Endothelial cell of umbilical vein (primary cell): Measurements from ENCODE around the gene PEMT. TPM values are rescaled to one million over a fixed set of nuclear protein-coding genes. Genes with fewer than 3 reads are reported as not detected.

ENCODE experiments used
- BruUV-seq: library from RNA; stranded (reverse); fragments of 400-500 nt; replicated peaks from 2 replicates; lab custom pipeline; 2021; lab: Mats Ljungman, UMichigan
- CTCF ChIA-PET: fragments of 300-600, 350-600 bp; sonication (Branson Sonifier 250); formaldehyde crosslinking; loops from one replicate; lab custom pipeline; 2021; ENCODE audit warnings: antibody characterized with exemption, inconsistent platforms; lab: Charles Lee
- POLR2A ChIA-PET: fragments of 300-600, 350-600 bp; sonication (Branson Sonifier 250); formaldehyde crosslinking; loops from one replicate; lab custom pipeline; 2021; ENCODE audit warnings: antibody characterized with exemption, inconsistent platforms; lab: Charles Lee
- DNase-seq: peaks from one replicate; pipeline ENCODE4 v3.0.0-alpha.2; 2011; ENCODE audit warnings: low read depth, low spot score
- FAIRE-seq: peaks from 2 replicates; lab custom pipeline; 2011; peaks lifted over from hg19 to GRCh38; lab: Jason Lieb, UNC
- H2AFZ ChIP-seq: 2 replicates; pipeline ENCODE4 v1.6.0; 2012; ENCODE audit warnings: low read depth, low read length, control low read depth, inconsistent platforms
- H3K27ac ChIP-seq: 2 replicates; pipeline ENCODE4 v1.5.1; 2011; ENCODE audit warnings: low read depth, mild to moderate bottlenecking, control low read depth, low read length, moderate library complexity; ENCODE audit not compliant: insufficient read depth
- H3K27me3 ChIP-seq, 2 experiments: 2 replicates each; pipeline versions ENCODE4 v1.6.0 to v1.6.1; 2011; ENCODE audit warnings: low read length in 2 of 2, mixed read lengths in 1 of 2; ENCODE audit not compliant: control insufficient read depth in 2 of 2, insufficient read depth in 2 of 2
- H3K36me3 ChIP-seq, 2 experiments: 2 replicates in 1 of 2; 3 replicates in 1 of 2; pipeline ENCODE4 v1.5.1; 2011; ENCODE audit warnings: low read length in 2 of 2, mild to moderate bottlenecking in 1 of 2, moderate library complexity in 1 of 2; ENCODE audit not compliant: control insufficient read depth in 2 of 2, insufficient read depth in 2 of 2; ENCODE audit errors: extremely low read depth in 1 of 2
- H3K4me1 ChIP-seq: 3 replicates; pipeline ENCODE4 v1.5.1; 2011; ENCODE audit warnings: mild to moderate bottlenecking, low read length; ENCODE audit not compliant: control insufficient read depth, insufficient read depth; ENCODE audit errors: extremely low read depth
- H3K4me2 ChIP-seq: 2 replicates; pipeline ENCODE4 v1.6.1; 2011; ENCODE audit warnings: low read length, control low read depth, mixed read lengths; ENCODE audit not compliant: insufficient read depth
- H3K4me3 ChIP-seq, 3 experiments: fragments of 200-600 bp in 1 of 3; sonication (generic), shearing (Covaris generic) in 1 of 3; replicated peaks in 1 of 3; 2 replicates each; pipeline ENCODE4 v1.5.1; 2011 to 2016; ENCODE audit warnings: control low read depth in 3 of 3, low read length in 3 of 3, mild to moderate bottlenecking in 2 of 3, inconsistent platforms in 1 of 3, low read depth in 1 of 3, moderate library complexity in 1 of 3; ENCODE audit not compliant: insufficient read depth in 1 of 3
- H3K79me2 ChIP-seq: 2 replicates; pipeline ENCODE4 v1.6.0; 2012; ENCODE audit warnings: low read length, inconsistent platforms; ENCODE audit not compliant: control insufficient read depth, insufficient read depth
- H3K9ac ChIP-seq: replicated peaks from 2 replicates; pipeline ENCODE3; 2011; ENCODE audit warnings: low read length, control low read depth; ENCODE audit not compliant: insufficient read depth; ENCODE audit errors: extremely low read depth
- H3K9me1 ChIP-seq: replicated peaks from 3 replicates; pipeline ENCODE4 v1.6.0; 2011; ENCODE audit warnings: mild to moderate bottlenecking, low read length; ENCODE audit not compliant: control insufficient read depth, insufficient read depth; ENCODE audit errors: extremely low read depth
- H3K9me3 ChIP-seq: replicated peaks from 2 replicates; pipeline ENCODE4 v1.5.1; 2012; ENCODE audit warnings: low read length, inconsistent platforms; ENCODE audit not compliant: control insufficient read depth, insufficient read depth
- H4K20me1 ChIP-seq: replicated peaks from 2 replicates; pipeline ENCODE3; 2011; ENCODE audit warnings: mild to moderate bottlenecking, low read length; ENCODE audit not compliant: control insufficient read depth, insufficient read depth; ENCODE audit errors: extremely low read depth
- EZH2 ChIP-seq: IDR thresholded peaks from 2 replicates; pipeline ENCODE4 v1.6.1; 2012; ENCODE audit warnings: borderline replicate concordance, low read depth, mild to moderate bottlenecking, moderate library complexity, low read length, inconsistent platforms; ENCODE audit not compliant: severe bottlenecking
- FOS ChIP-seq: IDR thresholded peaks from 2 replicates; pipeline ENCODE4 v1.6.1; 2011; ENCODE audit warnings: mild to moderate bottlenecking, low read length, moderate library complexity, borderline replicate concordance; ENCODE audit not compliant: insufficient read depth
- GATA2 ChIP-seq: IDR thresholded peaks from 2 replicates; pipeline ENCODE4 v1.7.0; 2011; ENCODE audit warnings: low read depth, mild to moderate bottlenecking, moderate library complexity, mixed read lengths, low read length; ENCODE audit not compliant: insufficient read length, insufficient read depth
- JUN ChIP-seq: IDR thresholded peaks from 2 replicates; pipeline ENCODE4 v1.6.1; 2011; ENCODE audit warnings: borderline replicate concordance, low read depth; ENCODE audit not compliant: insufficient read length, insufficient read depth
- MAX ChIP-seq: IDR thresholded peaks from 2 replicates; pipeline ENCODE4 v1.6.1; 2011; ENCODE audit not compliant: insufficient read depth, insufficient read length
- MYC ChIP-seq: IDR thresholded peaks from one replicate; pipeline ENCODE4 v1.6.1; 2011; ENCODE audit warnings: mild to moderate bottlenecking, low read depth, low read length
- POLR2A ChIP-seq: IDR thresholded peaks from 2 replicates; pipeline ENCODE4 v1.6.1; 2012; ENCODE audit warnings: low read depth, mild to moderate bottlenecking, control low read depth, low read length
- POLR2AphosphoS5 ChIP-seq: IDR thresholded peaks from 2 replicates; pipeline ENCODE4 v1.6.1; 2012; ENCODE audit warnings: low read depth, mild to moderate bottlenecking, control low read depth, low read length, moderate library complexity; ENCODE audit not compliant: insufficient read depth
- dilution Hi-C: fragments of 300-500 bp; cut with MboI; formaldehyde crosslinking; loops from one replicate; pipeline ENCODE4 v1.15.0; 2019; ENCODE audit warnings: low sequenced_read_pairs; ENCODE audit not compliant: extremely low pct_ligation_motif_present
- intact Hi-C: fragments of 100-400 bp; cut with micrococcal nuclease; formaldehyde crosslinking; loops from one replicate; pipeline ENCODE4 v1.10.0; 2022
- polyA plus RNA-seq, 4 experiments: library from polyadenylated mRNA; depleted of rRNA in 3 of 4; stranded (reverse) in 3 of 4; unstranded in 1 of 4; fragments of >200 nt; gene quantifications; 2 replicates each; pipeline versions ENCODE4 v1.2.1 to v1.2.3, GENCODE V29; 2011 to 2012; ENCODE audit warnings: missing spikeins in 1 of 4
- total RNA-seq: library from RNA; stranded (reverse); gene quantifications from 2 replicates; pipeline ENCODE4 v1.2.3, GENCODE V29; 2021
- TF ChIP-seq, protein P1 (sequence below), 2 donors: IDR thresholded peaks; 1 replicate in 1 of 2; 2 replicates in 1 of 2; pipeline ENCODE4 v1.5.1; 2011; ENCODE audit warnings: low read length in 2 of 2, mild to moderate bottlenecking in 2 of 2, moderate library complexity in 2 of 2, control low read depth in 1 of 2, inconsistent platforms in 1 of 2, low read depth in 1 of 2; ENCODE audit not compliant: insufficient read depth in 1 of 2; ENCODE audit errors: extremely low read depth in 1 of 2

Gene PEMT
- total and polyA plus RNA-seq, 2 donors (not counting 3 experiments of a cell fraction or from before 2014, with no cell fraction given) = 35.1 to 58.4 TPM

- Histone ChIP-seq H3K4me2 (no peak overlapping the region), H2AFZ (no peak overlapping the region), H3K79me2 (no peaks in the 10 kb centered on the region), H3K4me3 (no peak overlapping the region), H3K4me1 (no peaks in the 10 kb centered on the region), H3K9me1 (no peaks in the 10 kb centered on the region), H3K27ac (no peak overlapping the region), H3K9me3 (no peaks in the 10 kb centered on the region), H3K9ac (no peak overlapping the region), H4K20me1 (no peaks in the 10 kb centered on the region), H3K27me3 (no peaks in the 10 kb centered on the region), H3K36me3 (no peaks in the 10 kb centered on the region)
- FAIRE-seq (no peak), DNase-seq (no peak)
- dilution Hi-C loops = no loop called here
- ChIA-PET POLR2A (no interaction called here), CTCF (interaction anchor here (1.2 kb wide), 1 partner anchor 15 kb away, joined by 3 read pairs; no protein-coding TSS in a partner anchor)
- BruUV-seq = no TSS peak
- intact Hi-C loops = no loop called here
- no peak for TF ChIP-seq MAX
- TF ChIP-seq, protein P1, sequence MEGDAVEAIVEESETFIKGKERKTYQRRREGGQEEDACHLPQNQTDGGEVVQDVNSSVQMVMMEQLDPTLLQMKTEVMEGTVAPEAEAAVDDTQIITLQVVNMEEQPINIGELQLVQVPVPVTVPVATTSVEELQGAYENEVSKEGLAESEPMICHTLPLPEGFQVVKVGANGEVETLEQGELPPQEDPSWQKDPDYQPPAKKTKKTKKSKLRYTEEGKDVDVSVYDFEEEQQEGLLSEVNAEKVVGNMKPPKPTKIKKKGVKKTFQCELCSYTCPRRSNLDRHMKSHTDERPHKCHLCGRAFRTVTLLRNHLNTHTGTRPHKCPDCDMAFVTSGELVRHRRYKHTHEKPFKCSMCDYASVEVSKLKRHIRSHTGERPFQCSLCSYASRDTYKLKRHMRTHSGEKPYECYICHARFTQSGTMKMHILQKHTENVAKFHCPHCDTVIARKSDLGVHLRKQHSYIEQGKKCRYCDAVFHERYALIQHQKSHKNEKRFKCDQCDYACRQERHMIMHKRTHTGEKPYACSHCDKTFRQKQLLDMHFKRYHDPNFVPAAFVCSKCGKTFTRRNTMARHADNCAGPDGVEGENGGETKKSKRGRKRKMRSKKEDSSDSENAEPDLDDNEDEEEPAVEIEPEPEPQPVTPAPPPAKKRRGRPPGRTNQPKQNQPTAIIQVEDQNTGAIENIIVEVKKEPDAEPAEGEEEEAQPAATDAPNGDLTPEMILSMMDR (IDR thresholded peaks at IDR 0.05; ENCODE audit: extremely low read depth in 1 of 2, insufficient read depth in 1 of 2, low read depth in 1 of 2, low read length in 2 of 2) = no peak
- TF ChIP-seq EZH2 = no peak
- TF ChIP-seq MYC = no peak
- no peak for TF ChIP-seq POLR2AphosphoS5
- no peak for TF ChIP-seq FOS
- TF ChIP-seq JUN = no peak
- no peak for TF ChIP-seq POLR2A
- TF ChIP-seq GATA2 = no peak
Observed at GRCh38 chr17:17628388-17629008, 37.0 kb upstream of the PEMT start.
